GM18526 (cell line): ENCODE data around the gene IGF1R.

ENCODE experiments used
- POLR2A ChIP-seq: IDR thresholded peaks from 3 replicates; pipeline ENCODE4 v1.6.1; 2011; ENCODE audit not compliant: insufficient read length; ENCODE audit errors: extremely low read depth

The IGF1R gene

GRCh38 chr15:98658831-98659699 is 10.7 kb downstream of the IGF1R start:
- TF ChIP-seq POLR2A, result no peak

- no peak for TF ChIP-seq POLR2A
Measured at GRCh38 chr15:98660055-98660454, 11.7 kb downstream of the IGF1R start.

- TF ChIP-seq POLR2A, result no peak
Measured at GRCh38 chr15:98663045-98663444, 14.7 kb downstream of the IGF1R start.

GRCh38 chr15:98663606-98664005 is 15.3 kb downstream of the IGF1R start:
- TF ChIP-seq POLR2A, result no peak

GRCh38 chr15:98666441-98666840 is 18.1 kb downstream of the IGF1R start:
- TF ChIP-seq POLR2A, result no peak

GRCh38 chr15:98666841-98667240 is 18.5 kb downstream of the IGF1R start:
- no peak for TF ChIP-seq POLR2A

GRCh38 chr15:98667521-98668179 is 19.3 kb downstream of the IGF1R start:
- no peak for TF ChIP-seq POLR2A

- no peak for TF ChIP-seq POLR2A
Measured at GRCh38 chr15:98668566-98669308, 20.4 kb downstream of the IGF1R start.

- TF ChIP-seq POLR2A, result no peak
Measured at GRCh38 chr15:98669638-98670037, 21.3 kb downstream of the IGF1R start.

GRCh38 chr15:98671060-98672008 is 23.0 kb downstream of the IGF1R start:
- TF ChIP-seq POLR2A, result no peak

- TF ChIP-seq POLR2A, result no peak
Measured at GRCh38 chr15:98673133-98673532, 24.8 kb downstream of the IGF1R start.

- no peak for TF ChIP-seq POLR2A
Measured at GRCh38 chr15:98674336-98674735, 26.0 kb downstream of the IGF1R start.

GRCh38 chr15:98676586-98677270 is 28.4 kb downstream of the IGF1R start:
- no peak for TF ChIP-seq POLR2A
